AG04449 (cell line): Measurements from ENCODE around the gene NTF3.
A peak's percentile ranks its signal among the peaks of the same experiment; 100 is the strongest.

Source experiments
- CTCF ChIA-PET: fragments of 350-600 bp; formaldehyde crosslinking; extraction: SDS; loops from one replicate; lab custom pipeline; 2021; ENCODE audit warnings: antibody characterized with exemption; lab: Yijun Ruan, JAX
- POLR2A ChIA-PET: fragments of 400-600, 350-600 bp; formaldehyde crosslinking; extraction: SDS; loops from one replicate; lab custom pipeline; 2020; ENCODE audit warnings: antibody characterized with exemption, inconsistent platforms; lab: Yijun Ruan, JAX
- DNase-seq: peaks from one replicate; pipeline ENCODE4 v3.0.0-alpha.2; 2010; ENCODE audit warnings: low read depth, low spot score
- H3K4me3 ChIP-seq: 2 replicates; pipeline ENCODE4 v1.5.1; 2011; ENCODE audit warnings: low read depth, mild to moderate bottlenecking, control low read depth, low read length
- TF ChIP-seq, protein P1 (sequence below): IDR thresholded peaks from one replicate; pipeline ENCODE4 v1.5.1; 2011; ENCODE audit warnings: mild to moderate bottlenecking, moderate library complexity, low read length, control low read depth, inconsistent platforms; ENCODE audit not compliant: insufficient read depth; ENCODE audit errors: missing control alignments

NTF3 gene

DNA sequence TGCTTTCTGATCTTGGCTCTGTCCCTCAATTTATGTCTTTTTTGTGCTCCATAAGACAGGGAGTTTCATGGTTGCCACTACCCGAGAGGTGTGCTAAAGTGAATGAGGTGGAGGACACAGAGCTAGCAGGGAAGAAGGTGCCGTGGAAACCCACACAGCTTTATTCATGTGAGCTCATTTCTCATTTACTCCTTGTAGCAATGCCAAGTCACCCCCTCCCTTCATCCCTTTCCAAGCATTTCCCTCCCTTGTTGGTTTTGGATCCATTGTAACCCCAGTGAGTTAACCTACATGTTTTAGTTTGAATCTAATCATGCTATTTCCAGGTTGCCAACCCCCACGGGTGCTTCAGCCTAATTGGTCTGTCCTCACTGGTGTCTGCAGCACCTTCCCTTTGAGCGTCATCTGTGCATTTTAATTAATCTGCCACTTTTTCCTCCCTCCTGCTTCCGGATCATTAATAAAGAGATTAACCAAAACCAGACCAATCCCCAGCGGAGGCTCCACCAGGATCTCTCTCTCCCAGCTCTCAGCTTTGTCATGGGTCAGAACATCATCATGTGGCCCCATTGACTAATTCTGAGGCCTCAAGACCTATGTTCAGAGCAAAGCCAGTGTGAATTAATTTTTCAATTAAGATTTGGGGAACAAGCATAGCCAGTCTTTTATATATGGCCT, 56.2 kb downstream of the NTF3 start:
- POLR2A ChIA-PET = interaction anchor here (0.6 to 1.2 kb wide), 4 partner anchors 12 to 128 kb away, joined by 3 to 5 read pairs (median 3); partner anchors contain the start of gene NTF3
- TF ChIP-seq, protein P1, sequence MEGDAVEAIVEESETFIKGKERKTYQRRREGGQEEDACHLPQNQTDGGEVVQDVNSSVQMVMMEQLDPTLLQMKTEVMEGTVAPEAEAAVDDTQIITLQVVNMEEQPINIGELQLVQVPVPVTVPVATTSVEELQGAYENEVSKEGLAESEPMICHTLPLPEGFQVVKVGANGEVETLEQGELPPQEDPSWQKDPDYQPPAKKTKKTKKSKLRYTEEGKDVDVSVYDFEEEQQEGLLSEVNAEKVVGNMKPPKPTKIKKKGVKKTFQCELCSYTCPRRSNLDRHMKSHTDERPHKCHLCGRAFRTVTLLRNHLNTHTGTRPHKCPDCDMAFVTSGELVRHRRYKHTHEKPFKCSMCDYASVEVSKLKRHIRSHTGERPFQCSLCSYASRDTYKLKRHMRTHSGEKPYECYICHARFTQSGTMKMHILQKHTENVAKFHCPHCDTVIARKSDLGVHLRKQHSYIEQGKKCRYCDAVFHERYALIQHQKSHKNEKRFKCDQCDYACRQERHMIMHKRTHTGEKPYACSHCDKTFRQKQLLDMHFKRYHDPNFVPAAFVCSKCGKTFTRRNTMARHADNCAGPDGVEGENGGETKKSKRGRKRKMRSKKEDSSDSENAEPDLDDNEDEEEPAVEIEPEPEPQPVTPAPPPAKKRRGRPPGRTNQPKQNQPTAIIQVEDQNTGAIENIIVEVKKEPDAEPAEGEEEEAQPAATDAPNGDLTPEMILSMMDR = no peak
- no peak for DNase-seq
- CTCF ChIA-PET = interaction anchor here (1.4 to 1.6 kb wide), 4 partner anchors 11 to 77 kb away, joined by 3 to 10 read pairs (median 4); no protein-coding TSS in a partner anchor
- no peak overlapping the region for H3K4me3 ChIP-seq

GRCh38 chr12:5488626-5488955, 56.7 kb downstream of the NTF3 start:
- no peak for DNase-seq
- no peak overlapping the region for H3K4me3 ChIP-seq
- CTCF ChIA-PET = interaction anchor here (1.3 to 1.4 kb wide), 2 partner anchors 23 to 161 kb away, joined by 4 read pairs; no protein-coding TSS in a partner anchor
- TF ChIP-seq, protein P1 = no peak
- POLR2A ChIA-PET = no interaction called here

GRCh38 chr12:5489017-5489416, 57.1 kb downstream of the NTF3 start:
- POLR2A ChIA-PET = no interaction called here
- H3K4me3 ChIP-seq = no peak overlapping the region

DNA sequence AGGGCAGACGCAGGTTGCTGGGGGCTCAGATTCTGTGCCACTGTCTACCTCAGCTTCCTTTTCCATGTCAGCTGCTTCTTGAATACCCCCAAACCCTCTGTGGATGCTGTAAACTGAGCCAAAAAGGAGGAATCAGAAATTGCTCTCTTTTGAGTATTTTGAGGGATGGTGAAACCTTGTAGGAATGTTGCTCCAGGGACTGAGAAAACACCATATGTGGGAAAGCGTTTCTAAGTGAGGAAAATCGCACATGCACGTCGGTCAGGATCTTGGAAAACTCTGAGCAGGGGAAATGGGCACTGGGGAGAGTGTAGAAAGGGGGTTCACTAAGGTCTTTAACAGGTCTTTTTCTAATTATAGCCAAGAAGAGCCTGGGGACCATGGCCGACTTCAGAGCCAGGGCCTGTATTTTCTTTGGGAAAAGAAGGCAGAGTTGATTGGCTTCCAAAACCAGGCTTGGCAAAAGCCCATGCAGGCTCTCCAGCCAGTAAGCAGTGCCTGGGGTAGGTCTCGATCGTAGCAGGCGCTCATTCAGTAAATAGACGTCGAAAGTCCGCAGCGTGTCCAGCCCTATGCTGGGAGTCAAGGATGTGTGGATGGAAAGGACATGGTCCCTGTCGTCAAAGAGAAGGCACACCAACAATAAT, 58.0 kb downstream of the NTF3 start:
- CTCF ChIA-PET = interaction anchor here (1.3 to 4.8 kb wide), 4 partner anchors 11 to 160 kb away, joined by 4 to 26 read pairs (median 9); no protein-coding TSS in a partner anchor
- DNase-seq = no peak
- TF ChIP-seq, protein P1 = no peak
- POLR2A ChIA-PET = no interaction called here
- no peak overlapping the region for H3K4me3 ChIP-seq

More at GRCh38 chr12:5489017-5489416, 57.1 kb downstream of the NTF3 start:
- no peak for DNase-seq
- TF ChIP-seq, protein P1 = no peak
- CTCF ChIA-PET = interaction anchor here (1.3 to 4.8 kb wide), 3 partner anchors 10 to 161 kb away, joined by 4 to 14 read pairs (median 4); no protein-coding TSS in a partner anchor

GRCh38 chr12:5492562-5492961, 60.7 kb downstream of the NTF3 start:
- CTCF ChIA-PET = interaction anchor here (1.2 to 4.8 kb wide), 3 partner anchors 13 to 157 kb away, joined by 3 to 26 read pairs (median 14); no protein-coding TSS in a partner anchor
- TF ChIP-seq, protein P1 = no peak
- H3K4me3 ChIP-seq = no peak overlapping the region
- no peak for DNase-seq
- POLR2A ChIA-PET = interaction anchor here (0.6 kb wide), 1 partner anchor 61 kb away, joined by 3 read pairs; the partner anchor contains the start of gene NTF3

DNA sequence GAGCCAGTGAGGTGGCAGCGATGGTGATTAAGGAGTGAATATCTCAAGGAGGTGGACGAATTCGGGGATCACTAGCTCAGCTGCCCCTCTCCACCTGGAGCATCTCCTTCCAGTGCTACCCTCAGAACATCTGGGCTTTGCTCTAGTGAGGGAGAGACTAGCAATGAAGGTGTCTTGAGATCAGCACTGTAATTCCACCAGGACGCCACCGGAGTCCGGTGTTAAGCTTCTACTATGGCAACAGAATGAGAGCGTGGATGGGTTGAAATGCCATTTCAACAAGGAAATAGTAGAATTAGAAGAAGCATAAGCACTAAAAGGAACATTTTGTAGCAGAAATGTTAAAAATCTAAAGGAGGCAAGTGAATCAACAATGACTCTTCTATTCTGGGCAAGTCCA, 61.1 kb downstream of the NTF3 start:
- ChIA-PET CTCF (interaction anchor here (0.8 to 4.8 kb wide), 5 partner anchors 8 to 319 kb away, joined by 3 to 26 read pairs (median 4); no protein-coding TSS in a partner anchor), POLR2A (interaction anchor here (0.6 kb wide), 1 partner anchor 61 kb away, joined by 3 read pairs; the partner anchor contains the start of gene NTF3)
- DNase-seq = no peak
- TF ChIP-seq, protein P1 = peak; percentile 16
- no peak overlapping the region for H3K4me3 ChIP-seq
